Sigmoid colon (tissue), 7 donors: ENCODE data around the gene NNT. TPM values are rescaled to one million over a fixed set of nuclear protein-coding genes. Genes with fewer than 3 reads are reported as not detected.
"Not testable (repeated sequence)": the region's sequence is repeated elsewhere in the genome, so short reads cannot be mapped to it uniquely, and the experiment has no call there.

Source experiments
- DNase-seq: peaks from one replicate; pipeline ENCODE4 v3.0.0-alpha.2; 2019
- H3K27ac ChIP-seq, 4 donors: fragments of 200-600 bp; sonication (generic); one replicate each; pipeline ENCODE4 v1.5.1; 2016 to 2019; ENCODE audit warnings: mild to moderate bottlenecking in 1 of 4
- H3K27me3 ChIP-seq, 3 donors: fragments of 200-600 bp; sonication (generic); one replicate each; pipeline ENCODE4 v1.5.1; 2019; ENCODE audit warnings: mild to moderate bottlenecking in 1 of 3
- H3K36me3 ChIP-seq, 4 donors: fragments of 200-600 bp; sonication (generic); one replicate each; pipeline ENCODE4 v1.5.1; 2016 to 2019
- H3K4me1 ChIP-seq, 4 donors: fragments of 200-600 bp; sonication (generic); one replicate each; pipeline ENCODE4 v1.5.1; 2017 to 2019
- H3K4me3 ChIP-seq, 4 donors: fragments of 200-600 bp; sonication (generic); one replicate each; pipeline ENCODE4 v1.5.1; 2017 to 2019; ENCODE audit warnings: mild to moderate bottlenecking in 2 of 4, moderate library complexity in 1 of 4
- H3K9me3 ChIP-seq, 4 donors: fragments of 200-600 bp in 3 of 4; sonication (generic) in 3 of 4; one replicate each; pipeline versions ENCODE4 v1.5.1 to v1.6.1; 2013 to 2019
- EP300 ChIP-seq, 4 donors: sonication (generic); formaldehyde crosslinking; IDR thresholded peaks; one replicate each; pipeline ENCODE4 v1.6.1; 2017; ENCODE audit warnings: antibody characterized with exemption in 4 of 4
- POLR2A ChIP-seq, 2 donors: fragments of 450-650 bp; IDR thresholded peaks; one replicate each; pipeline ENCODE4 v1.6.1; 2016; ENCODE audit warnings: antibody characterized with exemption in 2 of 2, mild to moderate bottlenecking in 2 of 2, moderate library complexity in 2 of 2
- POLR2AphosphoS5 ChIP-seq, 4 donors: sonication (generic); formaldehyde crosslinking; IDR thresholded peaks; one replicate each; pipeline ENCODE4 v1.6.1; 2017; ENCODE audit warnings: antibody characterized with exemption in 4 of 4
- WGBS, 2 donors: extraction: QIAGEN DNeasy Blood & Tissue Kit; methylation state at CpG; one replicate each; pipeline ENCODE4 v1.1.7; 2013; 5-methylcytosine and 5-hydroxymethylcytosine counted together
- intact Hi-C: fragments of 100-400 bp; cut with DNase I; formaldehyde crosslinking; loops from one replicate; pipeline ENCODE4 v1.15.1; 2023
- polyA plus RNA-seq, 3 donors: library from polyadenylated mRNA; stranded (reverse); fragments of 200-250 nt; gene quantifications; one replicate each; pipeline ENCODE4 v1.2.3, GENCODE V29; 2013
- total RNA-seq, 4 donors: library from RNA; depleted of rRNA; stranded (reverse); fragments of >200 nt; gene quantifications; one replicate each; pipeline ENCODE4 v1.1.0, GENCODE V29; 2016
- TF ChIP-seq, protein P1 (sequence below), 4 experiments: fragments of 450-650 bp in 3 of 4; fragments of 200-600 bp in 1 of 4; IDR thresholded peaks; one replicate each; pipeline ENCODE4 v1.5.1; 2016 to 2019; ENCODE audit warnings: antibody characterized with exemption in 4 of 4, mild to moderate bottlenecking in 3 of 4, moderate library complexity in 2 of 4
- donor health status: healthy with polysubstance abuse.
- donor health status: Bipolar disorder and iron deficiency.
- donor health status: healthy.

NNT gene
- total and polyA plus RNA-seq, 7 donors: 15.7 to 80.3 (median 48.5) TPM

DNA sequence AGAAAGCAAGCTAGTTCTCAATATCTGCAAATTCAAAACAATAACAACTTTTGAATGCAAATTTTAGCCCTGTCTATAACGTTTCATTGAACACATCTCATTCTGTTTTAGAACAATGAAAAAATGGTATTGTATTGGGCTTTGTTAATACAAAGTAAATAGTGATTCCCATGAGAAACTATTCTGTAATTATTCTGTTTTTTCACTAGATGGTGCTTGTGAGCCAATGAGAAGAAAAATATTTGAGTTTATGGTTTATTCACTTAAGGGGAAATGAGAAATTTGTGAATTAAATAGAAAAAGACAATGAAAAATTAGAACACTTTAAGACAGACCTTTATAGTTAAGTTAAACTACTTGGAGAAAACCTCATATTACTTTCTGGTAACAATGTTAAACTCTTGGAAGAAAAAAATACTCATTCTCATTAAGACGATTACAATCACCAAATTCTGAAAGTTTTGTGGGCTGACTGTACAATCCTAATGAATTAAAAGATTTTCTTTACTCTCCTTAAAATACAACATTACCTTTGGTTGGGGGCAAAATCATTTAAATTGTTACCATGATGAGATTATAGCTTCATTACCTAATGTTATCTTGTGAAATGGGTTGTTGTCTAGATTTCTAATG is 127.0 kb downstream of the NNT start:
- DNase-seq: no peak
- Histone ChIP-seq H3K4me3 (no peak overlapping the region), H3K4me1 (peaks cover 0 to 9% (median 4%) of the 10 kb centered on the region in 4 donors), H3K36me3 (no peaks in the 10 kb centered on the region), H3K27ac (no peak overlapping the region), H3K27me3 (no peaks in the 10 kb centered on the region), H3K9me3 (no peaks in the 10 kb centered on the region)
- TF ChIP-seq, protein P1, sequence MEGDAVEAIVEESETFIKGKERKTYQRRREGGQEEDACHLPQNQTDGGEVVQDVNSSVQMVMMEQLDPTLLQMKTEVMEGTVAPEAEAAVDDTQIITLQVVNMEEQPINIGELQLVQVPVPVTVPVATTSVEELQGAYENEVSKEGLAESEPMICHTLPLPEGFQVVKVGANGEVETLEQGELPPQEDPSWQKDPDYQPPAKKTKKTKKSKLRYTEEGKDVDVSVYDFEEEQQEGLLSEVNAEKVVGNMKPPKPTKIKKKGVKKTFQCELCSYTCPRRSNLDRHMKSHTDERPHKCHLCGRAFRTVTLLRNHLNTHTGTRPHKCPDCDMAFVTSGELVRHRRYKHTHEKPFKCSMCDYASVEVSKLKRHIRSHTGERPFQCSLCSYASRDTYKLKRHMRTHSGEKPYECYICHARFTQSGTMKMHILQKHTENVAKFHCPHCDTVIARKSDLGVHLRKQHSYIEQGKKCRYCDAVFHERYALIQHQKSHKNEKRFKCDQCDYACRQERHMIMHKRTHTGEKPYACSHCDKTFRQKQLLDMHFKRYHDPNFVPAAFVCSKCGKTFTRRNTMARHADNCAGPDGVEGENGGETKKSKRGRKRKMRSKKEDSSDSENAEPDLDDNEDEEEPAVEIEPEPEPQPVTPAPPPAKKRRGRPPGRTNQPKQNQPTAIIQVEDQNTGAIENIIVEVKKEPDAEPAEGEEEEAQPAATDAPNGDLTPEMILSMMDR (IDR thresholded peaks at IDR 0.05): peak in 3 of 4 experiments; percentile 11 to 56 (median 51)
- no peak for TF ChIP-seq POLR2A (IDR thresholded peaks at IDR 0.05)
- intact Hi-C loops: loop anchor here (5.0 kb wide), 2 partner anchors 602 to 1042 kb away; no protein-coding TSS in a partner anchor
- 35 to 39% methylated on average over 2 of the region's 2 CpGs for WGBS, 2 donors

DNA sequence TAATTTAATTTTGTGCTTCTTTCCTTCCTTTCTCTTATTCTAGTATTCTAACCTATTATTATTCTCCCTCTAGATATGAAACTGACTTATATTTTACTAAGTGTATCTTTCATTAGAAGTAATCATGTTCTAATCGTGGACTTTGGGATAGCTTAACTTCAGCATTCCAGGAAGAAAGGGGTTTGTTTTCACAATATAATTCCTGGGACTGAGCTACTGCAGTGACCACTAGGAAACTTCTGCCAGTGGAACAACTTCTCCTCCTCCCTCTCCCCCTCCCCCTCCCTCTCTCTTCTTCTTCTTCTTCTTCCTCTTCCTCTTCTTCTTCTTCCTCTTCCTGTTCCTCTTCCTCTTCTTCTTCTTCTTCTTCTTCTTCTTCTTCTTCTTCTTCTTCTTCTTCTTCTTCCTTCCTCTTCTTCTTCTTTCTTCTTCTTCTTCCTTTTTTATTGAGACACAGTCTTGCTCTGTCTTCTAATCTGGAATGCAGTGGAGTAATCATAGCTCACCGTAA is 127.9 kb downstream of the NNT start:
- H3K36me3 ChIP-seq: no peaks in the 10 kb centered on the region
- DNase-seq: no peak
- no peaks in the 10 kb centered on the region for H3K27me3 ChIP-seq
- WGBS, 2 donors: 68 to 78% methylated on average over 2 of the region's 2 CpGs
- peaks cover 0 to 9% (median 4%) of the 10 kb centered on the region in 4 donors for H3K4me1 ChIP-seq
- H3K4me3 ChIP-seq: no peak overlapping the region
- H3K27ac ChIP-seq: no peak overlapping the region
- intact Hi-C loops: loop anchor here (5.0 kb wide), 2 partner anchors 601 to 1041 kb away; no protein-coding TSS in a partner anchor
- no peaks in the 10 kb centered on the region for H3K9me3 ChIP-seq
- TF ChIP-seq POLR2AphosphoS5 (IDR thresholded peaks at IDR 0.05) (no peak), POLR2A (IDR thresholded peaks at IDR 0.05) (no peak), EP300 (IDR thresholded peaks at IDR 0.05) (no peak)
- TF ChIP-seq, protein P1 (IDR thresholded peaks at IDR 0.05): no peak

DNA sequence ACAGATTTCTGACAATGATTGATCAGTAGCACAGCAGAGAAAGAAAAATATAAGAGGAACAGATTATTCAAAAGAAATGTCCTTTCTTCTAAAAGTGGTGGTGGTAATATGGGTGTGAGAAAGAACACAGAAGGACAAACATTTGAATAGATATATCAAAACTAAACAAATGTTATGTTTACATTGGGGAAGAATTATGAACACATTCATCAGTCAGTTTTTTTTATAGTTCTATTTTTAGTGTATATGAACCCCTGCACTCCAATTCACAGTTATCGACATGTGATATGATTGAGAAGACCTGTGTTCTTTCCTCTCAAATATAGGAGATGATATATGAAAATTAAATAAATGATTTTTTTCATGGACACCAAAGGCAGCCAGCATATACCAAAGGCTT is 128.6 kb downstream of the NNT start:
- Histone ChIP-seq H3K4me3 (no peak overlapping the region), H3K4me1 (peaks cover 0 to 9% (median 4%) of the 10 kb centered on the region in 4 donors), H3K27me3 (no peaks in the 10 kb centered on the region), H3K36me3 (no peaks in the 10 kb centered on the region), H3K9me3 (no peaks in the 10 kb centered on the region), H3K27ac (no peak overlapping the region)
- WGBS, 2 donors: 29 to 84% methylated on average over 1 of the region's 1 CpG
- intact Hi-C loops: loop anchor here (5.0 kb wide), 2 partner anchors 601 to 1041 kb away; no protein-coding TSS in a partner anchor
- DNase-seq: no peak
- TF ChIP-seq, protein P1 (IDR thresholded peaks at IDR 0.05): no peak
- TF ChIP-seq EP300 (IDR thresholded peaks at IDR 0.05) (no peak), POLR2AphosphoS5 (IDR thresholded peaks at IDR 0.05) (no peak), POLR2A (IDR thresholded peaks at IDR 0.05) (no peak)

DNA sequence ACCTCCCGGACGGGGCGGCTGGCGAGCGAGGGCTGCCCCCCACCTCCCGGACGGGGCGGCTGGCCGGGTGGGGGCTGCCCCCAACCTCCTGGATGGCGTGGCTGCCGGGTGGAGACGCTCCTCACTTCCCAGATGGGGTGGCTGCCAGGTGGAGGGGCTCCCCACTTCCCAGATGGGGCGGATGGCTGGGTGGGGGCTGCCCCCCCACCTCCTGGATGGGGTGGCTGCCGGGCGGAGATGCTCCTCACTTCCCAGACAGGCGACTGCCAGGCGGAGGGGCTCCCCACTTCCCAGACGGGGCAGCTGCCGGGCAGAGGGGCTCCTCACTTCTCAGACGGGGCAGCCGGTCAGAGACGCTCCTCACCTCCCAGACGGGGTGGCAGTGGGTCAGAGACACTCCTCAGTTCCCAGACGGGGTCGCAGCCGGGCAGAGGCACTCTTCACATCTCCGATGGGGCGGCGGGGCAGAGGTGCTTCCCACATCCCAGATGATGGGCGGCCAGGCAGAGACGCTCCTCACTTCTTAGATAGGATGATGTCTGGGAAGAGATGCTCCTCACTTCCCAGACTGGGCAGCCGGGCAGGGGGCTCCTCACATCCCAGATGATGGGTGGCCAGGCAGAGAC is 143.1 kb downstream of the NNT start:
- H3K36me3 ChIP-seq, DNase-seq, H3K9me3 ChIP-seq, H3K27ac ChIP-seq, intact Hi-C loops, H3K4me1 ChIP-seq, H3K27me3 ChIP-seq, H3K4me3 ChIP-seq: not testable (repeated sequence)
- WGBS, 2 donors: 93 to 95% methylated on average over 32 of the region's 32 CpGs

DNA sequence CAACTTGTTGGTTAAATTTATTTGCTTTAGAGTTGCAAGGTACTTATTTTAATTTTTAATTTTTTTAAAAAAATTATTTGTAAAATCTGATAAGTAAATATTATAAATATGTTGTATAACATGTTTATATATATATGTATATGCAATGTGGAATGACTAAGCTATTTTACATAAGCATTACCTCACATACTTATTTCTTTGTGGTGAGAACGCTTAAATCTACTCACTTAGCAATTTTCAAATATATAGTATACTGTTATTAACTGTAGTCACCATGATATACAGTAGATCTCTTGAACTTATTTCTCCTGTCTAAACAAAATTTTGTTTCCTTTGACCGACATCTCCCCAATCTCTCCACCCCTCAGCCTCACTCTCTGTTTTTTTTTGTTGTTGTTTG is 147.8 kb downstream of the NNT start:
- TF ChIP-seq EP300 (IDR thresholded peaks at IDR 0.05): no peak
- TF ChIP-seq, protein P1 (IDR thresholded peaks at IDR 0.05): no peak
- TF ChIP-seq POLR2AphosphoS5 (IDR thresholded peaks at IDR 0.05): no peak
- TF ChIP-seq POLR2A (IDR thresholded peaks at IDR 0.05): no peak

More for the DNA sequence above, 147.8 kb downstream of the NNT start:
- no peak overlapping the region for H3K4me3 ChIP-seq
- 84 to 90% methylated on average over 2 of the region's 2 CpGs for WGBS, 2 donors
- H3K36me3 ChIP-seq: no peaks in the 10 kb centered on the region
- H3K27me3 ChIP-seq: no peaks in the 10 kb centered on the region
- H3K9me3 ChIP-seq: no peaks in the 10 kb centered on the region
- intact Hi-C loops: no loop called here
- no peak overlapping the region for H3K27ac ChIP-seq
- no peaks in the 10 kb centered on the region for H3K4me1 ChIP-seq
- DNase-seq: no peak
